ENCODE measurements around the gene COL1A1.

- no peak for TF ChIP-seq FOXJ3 (CRISPR knock-in tag; IDR thresholded peaks at IDR 0.05; ENCODE audit: borderline replicate concordance)
- no peak for TF ChIP-seq GABPA (IDR thresholded peaks at IDR 0.05; ENCODE audit: low read depth, low read length)
- TF ChIP-seq GABPA (CRISPR knock-in tag; IDR thresholded peaks at IDR 0.05; ENCODE audit: low read depth) = no peak
- no peak for TF ChIP-seq NFKBIZ (CRISPR knock-in tag; IDR thresholded peaks at IDR 0.05)
- no peak for TF ChIP-seq ZNF678 (CRISPR knock-in tag; IDR thresholded peaks at IDR 0.05)
- TF ChIP-seq AGO2 (optimal IDR thresholded peaks at IDR 0.05; ENCODE audit: low read depth, low read length) = no peak
- no peak for TF ChIP-seq ZNF431 (CRISPR knock-in tag; IDR thresholded peaks at IDR 0.05; ENCODE audit: borderline replicate concordance, low read depth)
- no peak for TF ChIP-seq JUN (CRISPR knock-in tag; IDR thresholded peaks at IDR 0.05)
- no peak for TF ChIP-seq ELF1 (CRISPR knock-in tag; IDR thresholded peaks at IDR 0.05)
- TF ChIP-seq BRCA1 (CRISPR knock-in tag; IDR thresholded peaks at IDR 0.05) = no peak
- TF ChIP-seq CTCF (CRISPR knock-in tag; IDR thresholded peaks at IDR 0.05) = no peak
- no peak for TF ChIP-seq SKIL (CRISPR knock-in tag; IDR thresholded peaks at IDR 0.05; ENCODE audit: borderline replicate concordance)
- no peak for TF ChIP-seq JUND (CRISPR knock-in tag; IDR thresholded peaks at IDR 0.05)
- TF ChIP-seq TCF7L2 (IDR thresholded peaks at IDR 0.05; ENCODE audit: low read depth, low read length) = no peak
- TF ChIP-seq KMT2B (CRISPR knock-in tag; IDR thresholded peaks at IDR 0.05) = no peak
Measured at GRCh38 chr17:50184064-50184463, 17.4 kb downstream of the COL1A1 start.
